ENCODE results near the gene POLE4. TPM values are rescaled to one million over a fixed set of nuclear protein-coding genes. Genes with fewer than 3 reads are reported as not detected.

Gene POLE4
- total RNA-seq, 1 experiment from 2014 or later, result 25.6 TPM

DNA sequence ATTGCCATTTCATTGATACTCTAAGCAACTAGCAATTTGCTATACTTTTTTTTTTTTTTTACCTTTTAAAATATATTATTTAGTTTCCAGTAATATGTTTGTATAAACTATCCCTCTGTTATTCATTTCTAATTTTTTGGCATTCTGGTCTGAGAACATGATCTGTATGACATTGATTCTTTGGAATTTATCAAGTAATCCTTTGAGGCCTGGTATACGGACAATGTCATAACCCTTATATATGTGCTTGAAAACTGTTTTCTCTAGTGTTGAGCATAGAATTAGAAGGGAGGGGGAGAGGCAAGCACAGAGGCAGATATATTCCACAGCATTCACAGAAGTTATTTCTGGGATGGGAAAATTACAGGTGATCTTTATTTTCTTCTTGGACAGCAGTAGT is 48.2 kb upstream of the POLE4 start:
- Histone ChIP-seq H3K27me3 (ENCODE audit: insufficient read depth, low read length) (no peaks in the 10 kb centered on the region), H3K4me1 (ENCODE audit: control insufficient read depth in 1 of 2, insufficient read depth in 2 of 2, low read length in 2 of 2) (no peaks in the 10 kb centered on the region), H3K9ac (ENCODE audit: low read length) (no peak overlapping the region), H3K9me3 (ENCODE audit: control insufficient read depth in 1 of 2, insufficient read depth in 1 of 2, low read depth in 1 of 2, low read length in 2 of 2) (no peaks in the 10 kb centered on the region), H3K9me2 (ENCODE audit: insufficient read depth) (no peaks in the 10 kb centered on the region), H3K36me3 (ENCODE audit: control insufficient read depth in 1 of 2, insufficient read depth in 2 of 2, low read length in 2 of 2) (no peaks in the 10 kb centered on the region), H3K4me3 (replicated peaks in 1 of 2; ENCODE audit: low read depth in 1 of 2, low read length in 2 of 2) (no peak overlapping the region), H4K20me1 (ENCODE audit: insufficient read depth) (no peaks in the 10 kb centered on the region), H3K27ac (ENCODE audit: low read depth, low read length) (no peak overlapping the region), H2AFZ (ENCODE audit: low read depth, low read length, poor library complexity, severe bottlenecking) (no peak overlapping the region), H3K4me2 (ENCODE audit: low read length) (no peak overlapping the region), H3K79me2 (ENCODE audit: insufficient read depth, low read length) (no peaks in the 10 kb centered on the region)
- POLR2A ChIA-PET, result no interaction called here
- no TSS peak for BruUV-seq (replicated peaks)
- ATAC-seq (no peak), DNase-seq (ENCODE audit: low read depth, low spot score) (no peak)
- RAD21 ChIA-PET (ENCODE audit: low non-redundant PET in 1 of 2, low total read pairs in 2 of 2, uncharacterized antibody in 2 of 2, unreplicated experiment in 2 of 2), result no interaction called here
- intact Hi-C loops (cut with micrococcal nuclease), result loop anchor here (10.0 kb wide), 1 partner anchor 155 kb away; no protein-coding TSS in a partner anchor
- CTCF ChIA-PET, result no interaction called here
- no peak for TF ChIP-seq ZFX (IDR thresholded peaks at IDR 0.05)
- no peak for TF ChIP-seq EZH2 (IDR thresholded peaks at IDR 0.05)
- TF ChIP-seq SP1 (IDR thresholded peaks at IDR 0.05; ENCODE audit: low read depth), result no peak
- TF ChIP-seq, protein P1, sequence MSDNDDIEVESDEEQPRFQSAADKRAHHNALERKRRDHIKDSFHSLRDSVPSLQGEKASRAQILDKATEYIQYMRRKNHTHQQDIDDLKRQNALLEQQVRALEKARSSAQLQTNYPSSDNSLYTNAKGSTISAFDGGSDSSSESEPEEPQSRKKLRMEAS (IDR thresholded peaks at IDR 0.05), result no peak
- TF ChIP-seq FOSL1 (IDR thresholded peaks at IDR 0.05; ENCODE audit: low read depth), result no peak
- TF ChIP-seq, protein P2, sequence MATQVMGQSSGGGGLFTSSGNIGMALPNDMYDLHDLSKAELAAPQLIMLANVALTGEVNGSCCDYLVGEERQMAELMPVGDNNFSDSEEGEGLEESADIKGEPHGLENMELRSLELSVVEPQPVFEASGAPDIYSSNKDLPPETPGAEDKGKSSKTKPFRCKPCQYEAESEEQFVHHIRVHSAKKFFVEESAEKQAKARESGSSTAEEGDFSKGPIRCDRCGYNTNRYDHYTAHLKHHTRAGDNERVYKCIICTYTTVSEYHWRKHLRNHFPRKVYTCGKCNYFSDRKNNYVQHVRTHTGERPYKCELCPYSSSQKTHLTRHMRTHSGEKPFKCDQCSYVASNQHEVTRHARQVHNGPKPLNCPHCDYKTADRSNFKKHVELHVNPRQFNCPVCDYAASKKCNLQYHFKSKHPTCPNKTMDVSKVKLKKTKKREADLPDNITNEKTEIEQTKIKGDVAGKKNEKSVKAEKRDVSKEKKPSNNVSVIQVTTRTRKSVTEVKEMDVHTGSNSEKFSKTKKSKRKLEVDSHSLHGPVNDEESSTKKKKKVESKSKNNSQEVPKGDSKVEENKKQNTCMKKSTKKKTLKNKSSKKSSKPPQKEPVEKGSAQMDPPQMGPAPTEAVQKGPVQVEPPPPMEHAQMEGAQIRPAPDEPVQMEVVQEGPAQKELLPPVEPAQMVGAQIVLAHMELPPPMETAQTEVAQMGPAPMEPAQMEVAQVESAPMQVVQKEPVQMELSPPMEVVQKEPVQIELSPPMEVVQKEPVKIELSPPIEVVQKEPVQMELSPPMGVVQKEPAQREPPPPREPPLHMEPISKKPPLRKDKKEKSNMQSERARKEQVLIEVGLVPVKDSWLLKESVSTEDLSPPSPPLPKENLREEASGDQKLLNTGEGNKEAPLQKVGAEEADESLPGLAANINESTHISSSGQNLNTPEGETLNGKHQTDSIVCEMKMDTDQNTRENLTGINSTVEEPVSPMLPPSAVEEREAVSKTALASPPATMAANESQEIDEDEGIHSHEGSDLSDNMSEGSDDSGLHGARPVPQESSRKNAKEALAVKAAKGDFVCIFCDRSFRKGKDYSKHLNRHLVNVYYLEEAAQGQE (IDR thresholded peaks at IDR 0.05; ENCODE audit: low read depth), result no peak
- TF ChIP-seq, protein P3, sequence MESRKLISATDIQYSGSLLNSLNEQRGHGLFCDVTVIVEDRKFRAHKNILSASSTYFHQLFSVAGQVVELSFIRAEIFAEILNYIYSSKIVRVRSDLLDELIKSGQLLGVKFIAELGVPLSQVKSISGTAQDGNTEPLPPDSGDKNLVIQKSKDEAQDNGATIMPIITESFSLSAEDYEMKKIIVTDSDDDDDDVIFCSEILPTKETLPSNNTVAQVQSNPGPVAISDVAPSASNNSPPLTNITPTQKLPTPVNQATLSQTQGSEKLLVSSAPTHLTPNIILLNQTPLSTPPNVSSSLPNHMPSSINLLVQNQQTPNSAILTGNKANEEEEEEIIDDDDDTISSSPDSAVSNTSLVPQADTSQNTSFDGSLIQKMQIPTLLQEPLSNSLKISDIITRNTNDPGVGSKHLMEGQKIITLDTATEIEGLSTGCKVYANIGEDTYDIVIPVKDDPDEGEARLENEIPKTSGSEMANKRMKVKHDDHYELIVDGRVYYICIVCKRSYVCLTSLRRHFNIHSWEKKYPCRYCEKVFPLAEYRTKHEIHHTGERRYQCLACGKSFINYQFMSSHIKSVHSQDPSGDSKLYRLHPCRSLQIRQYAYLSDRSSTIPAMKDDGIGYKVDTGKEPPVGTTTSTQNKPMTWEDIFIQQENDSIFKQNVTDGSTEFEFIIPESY (IDR thresholded peaks at IDR 0.05; ENCODE audit: extremely low read depth, insufficient replicate concordance, low read length), result no peak
- TF ChIP-seq SRF (IDR thresholded peaks at IDR 0.05; ENCODE audit: low read depth), result no peak
- TF ChIP-seq, protein P4, sequence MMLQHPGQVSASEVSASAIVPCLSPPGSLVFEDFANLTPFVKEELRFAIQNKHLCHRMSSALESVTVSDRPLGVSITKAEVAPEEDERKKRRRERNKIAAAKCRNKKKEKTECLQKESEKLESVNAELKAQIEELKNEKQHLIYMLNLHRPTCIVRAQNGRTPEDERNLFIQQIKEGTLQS (IDR thresholded peaks at IDR 0.05), result no peak
- TF ChIP-seq CBX3 (IDR thresholded peaks at IDR 0.05; ENCODE audit: low read depth), result no peak
- TF ChIP-seq POLR2AphosphoS5 (IDR thresholded peaks at IDR 0.05; ENCODE audit: low read depth, low read length), result no peak
- TF ChIP-seq CEBPB (IDR thresholded peaks at IDR 0.05; ENCODE audit: low read depth), result no peak
- no peak for TF ChIP-seq TCF7L2 (IDR thresholded peaks at IDR 0.05; ENCODE audit: borderline replicate concordance, extremely low read depth, insufficient read depth, insufficient read length)
- TF ChIP-seq EZH2phosphoT487 (IDR thresholded peaks at IDR 0.05; ENCODE audit: borderline replicate concordance), result no peak
- no peak for TF ChIP-seq SIN3A (IDR thresholded peaks at IDR 0.05; ENCODE audit: low read depth)
- TF ChIP-seq RAD21 (IDR thresholded peaks at IDR 0.05; ENCODE audit: low read depth), result no peak
- no peak for TF ChIP-seq POLR2A (IDR thresholded peaks at IDR 0.05; ENCODE audit: borderline replicate concordance, extremely low read depth, insufficient read depth, insufficient read length)
- TF ChIP-seq, protein P5, sequence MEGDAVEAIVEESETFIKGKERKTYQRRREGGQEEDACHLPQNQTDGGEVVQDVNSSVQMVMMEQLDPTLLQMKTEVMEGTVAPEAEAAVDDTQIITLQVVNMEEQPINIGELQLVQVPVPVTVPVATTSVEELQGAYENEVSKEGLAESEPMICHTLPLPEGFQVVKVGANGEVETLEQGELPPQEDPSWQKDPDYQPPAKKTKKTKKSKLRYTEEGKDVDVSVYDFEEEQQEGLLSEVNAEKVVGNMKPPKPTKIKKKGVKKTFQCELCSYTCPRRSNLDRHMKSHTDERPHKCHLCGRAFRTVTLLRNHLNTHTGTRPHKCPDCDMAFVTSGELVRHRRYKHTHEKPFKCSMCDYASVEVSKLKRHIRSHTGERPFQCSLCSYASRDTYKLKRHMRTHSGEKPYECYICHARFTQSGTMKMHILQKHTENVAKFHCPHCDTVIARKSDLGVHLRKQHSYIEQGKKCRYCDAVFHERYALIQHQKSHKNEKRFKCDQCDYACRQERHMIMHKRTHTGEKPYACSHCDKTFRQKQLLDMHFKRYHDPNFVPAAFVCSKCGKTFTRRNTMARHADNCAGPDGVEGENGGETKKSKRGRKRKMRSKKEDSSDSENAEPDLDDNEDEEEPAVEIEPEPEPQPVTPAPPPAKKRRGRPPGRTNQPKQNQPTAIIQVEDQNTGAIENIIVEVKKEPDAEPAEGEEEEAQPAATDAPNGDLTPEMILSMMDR (IDR thresholded peaks at IDR 0.05 in 2 of 3, conservative IDR thresholded peaks at IDR 0.05 in 1 of 3; ENCODE audit: borderline replicate concordance in 1 of 3, insufficient read depth in 1 of 3, low read depth in 2 of 3, low read length in 2 of 3), result no peak
